Duodenal mucosa (tissue), 2 donors: ENCODE measurements around the gene TMEM178B.
"Not testable (repeated sequence)": the region's sequence is repeated elsewhere in the genome, so short reads cannot be mapped to it uniquely, and the experiment has no call there.

Source experiments
- H3K27ac ChIP-seq: one replicate; pipeline ENCODE4 v1.7.0; 2013; ENCODE audit warnings: low read depth, low read length
- H3K27me3 ChIP-seq, 2 donors: one replicate each; pipeline ENCODE4 v1.7.0; 2013; ENCODE audit warnings: low read length in 2 of 2, control low read depth in 1 of 2; ENCODE audit not compliant: insufficient read depth in 2 of 2, control insufficient read depth in 1 of 2
- H3K36me3 ChIP-seq, 2 donors: one replicate each; pipeline ENCODE4 v1.7.0; 2013; ENCODE audit warnings: low read length in 2 of 2, control low read depth in 1 of 2; ENCODE audit not compliant: insufficient read depth in 2 of 2, control insufficient read depth in 1 of 2
- H3K4me1 ChIP-seq, 2 donors: one replicate each; pipeline ENCODE4 v1.7.0; 2013; ENCODE audit warnings: low read length in 2 of 2, control low read depth in 1 of 2; ENCODE audit not compliant: insufficient read depth in 2 of 2, control insufficient read depth in 1 of 2
- H3K4me3 ChIP-seq, 2 donors: one replicate each; pipeline ENCODE4 v1.7.0; 2013; ENCODE audit warnings: low read length in 2 of 2, low read depth in 1 of 2
- H3K9ac ChIP-seq, 2 donors: one replicate each; pipeline ENCODE4 v1.7.0; 2013; ENCODE audit warnings: low read length in 2 of 2, low read depth in 1 of 2
- H3K9me3 ChIP-seq, 2 donors: one replicate each; pipeline ENCODE4 v1.7.0; 2013; ENCODE audit warnings: low read length in 2 of 2, control low read depth in 1 of 2; ENCODE audit not compliant: control insufficient read depth in 1 of 2

TMEM178B gene

GRCh38 chr7:141073641-141074161, at the start of gene TMEM178B:
Gene TMEM178B (plus strand): TSS chr7:141074064.
- peaks cover 65 to 66% of the 10 kb centered on the region in 2 donors for H3K27me3 ChIP-seq
- H3K9ac ChIP-seq = no peak within 1 kb of the TSS

GRCh38 chr7:141024668-141025067, 49.2 kb upstream of the TMEM178B start:
- Histone ChIP-seq H3K4me3 (no peak overlapping the region), H3K9me3 (peaks cover 6 to 8% of the 10 kb centered on the region in 2 donors), H3K36me3 (no peaks in the 10 kb centered on the region), H3K27ac (no peak overlapping the region), H3K9ac (no peak overlapping the region), H3K4me1 (no peaks in the 10 kb centered on the region), H3K27me3 (no peaks in the 10 kb centered on the region)

More at GRCh38 chr7:141073641-141074161, at the start of gene TMEM178B:
- Histone ChIP-seq H3K36me3 (no peaks in the 10 kb centered on the region), H3K9me3 (no peaks in the 10 kb centered on the region), H3K4me3 (peak within 1 kb of the TSS; percentile 60 to 66), H3K4me1 (peaks cover 14 to 20% of the 10 kb centered on the region in 2 donors), H3K27ac (no peak within 1 kb of the TSS)

- H3K9ac ChIP-seq = no peak overlapping the region
- peaks cover 0 to 3% of the 10 kb centered on the region in 2 donors for H3K27me3 ChIP-seq
- no peaks in the 10 kb centered on the region for H3K4me1 ChIP-seq
- no peak overlapping the region for H3K4me3 ChIP-seq
- peaks cover 6 to 8% of the 10 kb centered on the region in 2 donors for H3K9me3 ChIP-seq
- H3K36me3 ChIP-seq = no peaks in the 10 kb centered on the region
- H3K27ac ChIP-seq = no peak overlapping the region
Measured at GRCh38 chr7:141027043-141027442, 46.8 kb upstream of the TMEM178B start.

GRCh38 chr7:141028767-141029166, 45.1 kb upstream of the TMEM178B start:
- H3K27ac ChIP-seq = no peak overlapping the region
- no peaks in the 10 kb centered on the region for H3K36me3 ChIP-seq
- H3K27me3 ChIP-seq = peaks cover 0 to 3% of the 10 kb centered on the region in 2 donors

GRCh38 chr7:141032539-141033323, 41.1 kb upstream of the TMEM178B start:
- H3K27me3 ChIP-seq, H3K4me1 ChIP-seq, H3K9me3 ChIP-seq, H3K27ac ChIP-seq, H3K4me3 ChIP-seq, H3K36me3 ChIP-seq, H3K9ac ChIP-seq: not testable (repeated sequence)

More at GRCh38 chr7:141028767-141029166, 45.1 kb upstream of the TMEM178B start:
- H3K4me1 ChIP-seq = no peaks in the 10 kb centered on the region
- peaks cover 6 to 8% of the 10 kb centered on the region in 2 donors for H3K9me3 ChIP-seq
- H3K4me3 ChIP-seq = no peak overlapping the region
- H3K9ac ChIP-seq = no peak overlapping the region

- H3K9ac ChIP-seq, H3K27me3 ChIP-seq, H3K4me1 ChIP-seq, H3K9me3 ChIP-seq, H3K27ac ChIP-seq, H3K36me3 ChIP-seq, H3K4me3 ChIP-seq: not testable (repeated sequence)
Measured at GRCh38 chr7:141038100-141038499, 35.8 kb upstream of the TMEM178B start.

GRCh38 chr7:141039376-141039775, 34.5 kb upstream of the TMEM178B start:
- H3K4me1 ChIP-seq = no peaks in the 10 kb centered on the region
- H3K9ac ChIP-seq = no peak overlapping the region
- no peaks in the 10 kb centered on the region for H3K9me3 ChIP-seq
- H3K36me3 ChIP-seq = no peaks in the 10 kb centered on the region
- H3K27me3 ChIP-seq = no peaks in the 10 kb centered on the region
- H3K4me3 ChIP-seq = no peak overlapping the region
- no peak overlapping the region for H3K27ac ChIP-seq

- H3K9me3 ChIP-seq = no peaks in the 10 kb centered on the region
- H3K9ac ChIP-seq = no peak overlapping the region
- H3K36me3 ChIP-seq = no peaks in the 10 kb centered on the region
- no peaks in the 10 kb centered on the region for H3K4me1 ChIP-seq
- no peak overlapping the region for H3K4me3 ChIP-seq
- H3K27ac ChIP-seq = no peak overlapping the region
- no peaks in the 10 kb centered on the region for H3K27me3 ChIP-seq
Measured at GRCh38 chr7:141042222-141043193, 31.4 kb upstream of the TMEM178B start.

GRCh38 chr7:141043616-141044015, 30.2 kb upstream of the TMEM178B start:
- Histone ChIP-seq H3K9ac (no peak overlapping the region), H3K9me3 (no peaks in the 10 kb centered on the region), H3K4me1 (no peaks in the 10 kb centered on the region), H3K4me3 (no peak overlapping the region), H3K36me3 (no peaks in the 10 kb centered on the region), H3K27me3 (no peaks in the 10 kb centered on the region), H3K27ac (no peak overlapping the region)
